RWPE1 (cell line): ENCODE measurements around the gene SYNE1.
A peak's percentile ranks its signal among the peaks of the same experiment; 100 is the strongest.

Experiments
- CTCF ChIA-PET: fragments of 350-600 bp; sonication (Branson Sonifier 250); formaldehyde crosslinking; extraction: SDS; loops from one replicate; lab custom pipeline; 2021; lab: Yijun Ruan, JAX
- POLR2A ChIA-PET: fragments of 400-600 bp; formaldehyde crosslinking; extraction: SDS; loops from one replicate; lab custom pipeline; 2020; ENCODE audit warnings: antibody characterized with exemption; ENCODE audit not compliant: low non-redundant PET; lab: Yijun Ruan, JAX
- DNase-seq: peaks from one replicate; pipeline ENCODE4 v3.0.0; 2012; ENCODE audit warnings: low spot score
- H3K27ac ChIP-seq: fragments of 450-650 bp; 2 replicates; pipeline ENCODE4 v1.5.1; 2017
- TF ChIP-seq, protein P1 (sequence below): fragments of 450-650 bp; conservative IDR thresholded peaks from 2 replicates; pipeline ENCODE4 v1.5.1; 2017; ENCODE audit warnings: low read depth, mild to moderate bottlenecking

SYNE1 gene

GRCh38 chr6:152164957-152165356, 472.2 kb downstream of the SYNE1 start:
- ChIA-PET CTCF (no interaction called here), POLR2A (no interaction called here)

GRCh38 chr6:152161501-152161900, 475.7 kb downstream of the SYNE1 start:
- no peak overlapping the region for H3K27ac ChIP-seq
- ChIA-PET CTCF (interaction anchor here (0.6 kb wide), 1 partner anchor 405 kb away, joined by 3 read pairs; no protein-coding TSS in a partner anchor), POLR2A (no interaction called here)
- TF ChIP-seq, protein P1, sequence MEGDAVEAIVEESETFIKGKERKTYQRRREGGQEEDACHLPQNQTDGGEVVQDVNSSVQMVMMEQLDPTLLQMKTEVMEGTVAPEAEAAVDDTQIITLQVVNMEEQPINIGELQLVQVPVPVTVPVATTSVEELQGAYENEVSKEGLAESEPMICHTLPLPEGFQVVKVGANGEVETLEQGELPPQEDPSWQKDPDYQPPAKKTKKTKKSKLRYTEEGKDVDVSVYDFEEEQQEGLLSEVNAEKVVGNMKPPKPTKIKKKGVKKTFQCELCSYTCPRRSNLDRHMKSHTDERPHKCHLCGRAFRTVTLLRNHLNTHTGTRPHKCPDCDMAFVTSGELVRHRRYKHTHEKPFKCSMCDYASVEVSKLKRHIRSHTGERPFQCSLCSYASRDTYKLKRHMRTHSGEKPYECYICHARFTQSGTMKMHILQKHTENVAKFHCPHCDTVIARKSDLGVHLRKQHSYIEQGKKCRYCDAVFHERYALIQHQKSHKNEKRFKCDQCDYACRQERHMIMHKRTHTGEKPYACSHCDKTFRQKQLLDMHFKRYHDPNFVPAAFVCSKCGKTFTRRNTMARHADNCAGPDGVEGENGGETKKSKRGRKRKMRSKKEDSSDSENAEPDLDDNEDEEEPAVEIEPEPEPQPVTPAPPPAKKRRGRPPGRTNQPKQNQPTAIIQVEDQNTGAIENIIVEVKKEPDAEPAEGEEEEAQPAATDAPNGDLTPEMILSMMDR = no peak
- peak; percentile 9 for DNase-seq

More at GRCh38 chr6:152164957-152165356, 472.2 kb downstream of the SYNE1 start:
- DNase-seq = no peak
- no peak overlapping the region for H3K27ac ChIP-seq
- TF ChIP-seq, protein P1 = no peak

DNA sequence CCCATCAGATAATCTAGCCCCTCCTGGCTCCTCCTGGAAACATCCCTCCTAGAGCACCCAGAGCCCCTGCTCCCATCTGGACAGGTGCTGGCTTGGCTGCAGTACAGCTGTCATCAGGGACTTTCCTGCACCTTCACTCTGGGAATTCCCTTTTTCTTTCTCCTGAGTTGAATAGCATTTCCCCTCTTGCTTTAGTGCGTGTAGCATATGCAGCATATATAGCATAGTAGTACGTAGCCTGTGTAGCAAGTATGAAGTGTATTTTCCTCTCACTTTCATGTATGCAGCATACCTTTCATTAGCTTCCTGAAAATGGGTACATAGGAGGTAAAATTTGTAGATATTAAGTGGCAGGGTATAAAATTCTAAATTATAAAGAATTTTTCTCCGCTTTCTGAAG, 476.8 kb downstream of the SYNE1 start:
- no peak overlapping the region for H3K27ac ChIP-seq
- CTCF ChIA-PET = no interaction called here
- TF ChIP-seq, protein P1 = no peak
- POLR2A ChIA-PET = no interaction called here
- DNase-seq = no peak

- CTCF ChIA-PET = interaction anchor here (0.6 kb wide), 1 partner anchor 200 kb away, joined by 3 read pairs; no protein-coding TSS in a partner anchor
- H3K27ac ChIP-seq = no peak overlapping the region
- POLR2A ChIA-PET = no interaction called here
- DNase-seq = no peak
- TF ChIP-seq, protein P1 = no peak
Observed at GRCh38 chr6:152155792-152156191, 481.4 kb downstream of the SYNE1 start.

DNA sequence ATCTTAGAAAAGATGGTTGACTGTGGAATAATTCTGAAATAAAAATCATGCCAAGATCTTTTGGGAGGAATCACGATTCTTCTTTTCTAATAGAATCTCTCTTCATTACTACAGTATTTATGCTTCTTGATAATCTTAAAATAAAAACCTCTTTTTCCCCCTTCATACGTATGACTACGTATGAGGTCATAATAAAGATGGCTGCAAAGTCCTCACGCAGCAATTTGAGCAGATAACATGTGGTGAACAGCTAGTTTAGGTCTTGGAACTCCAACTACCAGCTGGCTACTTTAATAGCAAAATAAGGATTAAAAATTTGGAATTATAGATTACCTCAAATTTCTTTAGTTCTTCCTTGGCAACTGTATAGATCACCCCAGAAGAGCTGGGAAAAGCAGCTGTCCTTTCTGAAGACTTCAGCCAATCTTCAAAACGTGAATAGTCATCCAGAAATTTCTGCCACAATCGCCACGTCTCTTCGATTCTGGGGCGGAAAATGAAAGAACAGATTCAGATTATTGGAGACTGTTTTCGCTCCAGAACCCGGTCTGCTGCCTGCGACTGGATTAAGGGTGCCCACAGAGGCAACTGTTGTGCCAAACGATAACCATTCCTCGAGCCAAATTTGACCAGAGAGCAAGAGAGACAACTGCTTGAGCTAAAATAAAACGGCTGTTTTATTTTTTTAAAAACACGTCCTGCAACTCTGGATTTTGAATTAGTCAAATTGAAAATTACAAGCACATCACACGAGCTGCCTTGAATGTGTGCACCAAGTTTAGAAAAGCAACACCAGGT, 482.4 kb downstream of the SYNE1 start:
- H3K27ac ChIP-seq = no peak overlapping the region
- ChIA-PET CTCF (interaction anchor here (0.6 kb wide), 1 partner anchor 1004 kb away, joined by 3 read pairs; no protein-coding TSS in a partner anchor), POLR2A (no interaction called here)
- TF ChIP-seq, protein P1 = no peak
- DNase-seq = no peak

- ChIA-PET POLR2A (no interaction called here), CTCF (no interaction called here)
Observed at GRCh38 chr6:152151920-152152319, 485.2 kb downstream of the SYNE1 start.

More at GRCh38 chr6:152151920-152152319, 485.2 kb downstream of the SYNE1 start:
- H3K27ac ChIP-seq = no peak overlapping the region
- TF ChIP-seq, protein P1 = no peak
- no peak for DNase-seq
